ENCODE data around the gene DYNC1I2.
"Not testable (repeated sequence)": the region's sequence is repeated elsewhere in the genome, so short reads cannot be mapped to it uniquely, and the experiment has no call there.

Gene DYNC1I2

DNA sequence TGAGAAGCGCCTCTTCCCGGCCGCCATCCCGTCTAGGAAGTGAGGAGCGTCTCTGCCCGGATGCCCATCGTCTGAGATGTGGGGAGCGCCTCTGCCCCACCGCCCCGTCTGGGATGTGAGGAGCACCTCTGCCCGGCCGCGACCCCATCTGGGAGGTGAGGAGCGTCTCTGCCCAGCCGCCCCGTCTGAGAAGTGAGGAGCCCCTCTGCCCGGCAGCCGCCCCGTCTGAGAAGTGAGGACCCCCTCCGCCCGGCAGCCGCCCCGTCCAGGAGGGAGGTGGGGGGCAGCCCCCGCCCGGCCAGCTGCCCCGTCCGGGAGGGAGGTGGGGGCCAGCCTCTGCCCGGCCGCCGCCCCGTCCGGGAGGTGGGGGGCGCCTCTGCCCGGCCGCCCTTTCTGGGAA, 87.3 kb downstream of the DYNC1I2 start:
- not testable (repeated sequence) for DNase-seq (ENCODE audit: low read depth)

GRCh38 chr2:171778515-171778914, 91.2 kb downstream of the DYNC1I2 start:
- no peak for DNase-seq (ENCODE audit: low read depth)

DNA sequence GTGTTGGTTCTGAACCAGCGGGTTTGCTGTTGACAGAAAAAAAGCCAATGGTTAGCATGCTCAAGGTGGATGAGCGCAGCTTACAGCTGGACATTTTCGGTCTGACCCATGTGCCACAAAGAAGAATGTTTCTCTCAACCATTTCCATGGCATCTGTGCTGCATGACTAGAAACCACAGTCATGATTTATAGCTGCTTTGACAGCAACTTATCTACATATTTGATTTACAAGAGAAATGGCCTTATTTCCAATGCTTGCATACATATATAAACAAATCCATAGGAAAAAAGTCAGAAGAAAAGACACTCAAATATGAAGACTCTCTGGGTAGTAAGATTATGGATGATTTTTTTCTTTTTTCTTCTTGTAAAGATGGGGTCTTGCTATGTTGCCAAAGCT, 98.2 kb downstream of the DYNC1I2 start:
- DNase-seq (ENCODE audit: low read depth), result no peak

GRCh38 chr2:171787333-171788072, 100.2 kb downstream of the DYNC1I2 start:
- no peak for DNase-seq (ENCODE audit: low read depth)

- no peak for DNase-seq (ENCODE audit: low read depth)
Observed at GRCh38 chr2:171788316-171788993, 101.2 kb downstream of the DYNC1I2 start.

DNA sequence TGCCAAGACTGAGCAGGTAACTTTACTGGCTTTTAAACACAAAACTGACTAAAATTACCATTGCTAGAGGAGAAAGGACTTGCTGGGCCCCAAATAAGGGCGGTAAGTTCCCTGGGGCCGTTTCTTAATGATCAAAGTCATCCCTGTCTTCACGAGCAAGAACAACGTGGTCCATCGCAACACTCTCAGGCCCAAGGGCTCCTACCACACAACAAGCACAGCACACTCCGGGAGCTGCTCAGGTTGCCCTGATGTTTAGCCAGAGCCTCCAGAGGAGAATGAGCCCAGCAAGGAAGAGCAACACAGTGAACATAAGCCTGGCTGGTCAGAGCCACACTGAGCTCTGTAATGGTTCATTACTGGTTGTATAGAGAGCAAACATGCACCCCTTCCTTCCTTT, 102.7 kb downstream of the DYNC1I2 start:
- DNase-seq (ENCODE audit: low read depth), result no peak

GRCh38 chr2:171791361-171791760, 104.1 kb downstream of the DYNC1I2 start:
- no peak for DNase-seq (ENCODE audit: low read depth)

GRCh38 chr2:171792157-171792556, 104.9 kb downstream of the DYNC1I2 start:
- no peak for DNase-seq (ENCODE audit: low read depth)

DNA sequence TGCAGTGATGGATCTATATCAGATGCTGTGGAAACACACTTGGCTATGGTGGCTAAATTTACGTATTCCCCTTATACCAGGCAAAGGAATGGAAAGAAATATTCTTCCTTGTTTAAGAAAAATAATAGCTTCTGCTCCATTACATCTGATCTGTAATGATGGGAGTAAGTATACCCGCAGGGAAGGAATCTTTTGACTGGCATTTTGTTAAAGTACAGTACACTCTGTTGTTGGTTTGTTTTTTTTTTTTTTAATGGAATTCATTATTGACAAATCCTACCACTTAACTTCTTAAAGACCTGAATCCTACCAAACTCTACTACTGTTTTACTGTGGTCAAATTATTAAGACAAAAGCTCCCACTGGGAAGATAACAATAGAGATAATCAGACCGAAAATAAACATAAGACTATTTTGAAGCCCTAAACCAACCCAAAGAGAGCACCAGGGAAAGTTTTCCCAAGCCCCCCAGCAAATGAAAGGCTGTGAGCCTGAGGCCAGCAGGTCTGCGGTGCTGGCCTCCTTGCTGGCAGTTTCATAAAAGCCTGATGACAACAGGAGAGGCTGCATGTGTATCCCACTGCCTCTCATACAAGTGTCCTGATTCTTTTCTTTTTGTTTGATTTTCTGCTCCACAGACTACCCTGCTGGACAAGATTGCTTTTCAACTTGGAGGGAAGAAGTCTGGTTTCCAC, 105.8 kb downstream of the DYNC1I2 start:
- DNase-seq (ENCODE audit: low read depth), result no peak

DNA sequence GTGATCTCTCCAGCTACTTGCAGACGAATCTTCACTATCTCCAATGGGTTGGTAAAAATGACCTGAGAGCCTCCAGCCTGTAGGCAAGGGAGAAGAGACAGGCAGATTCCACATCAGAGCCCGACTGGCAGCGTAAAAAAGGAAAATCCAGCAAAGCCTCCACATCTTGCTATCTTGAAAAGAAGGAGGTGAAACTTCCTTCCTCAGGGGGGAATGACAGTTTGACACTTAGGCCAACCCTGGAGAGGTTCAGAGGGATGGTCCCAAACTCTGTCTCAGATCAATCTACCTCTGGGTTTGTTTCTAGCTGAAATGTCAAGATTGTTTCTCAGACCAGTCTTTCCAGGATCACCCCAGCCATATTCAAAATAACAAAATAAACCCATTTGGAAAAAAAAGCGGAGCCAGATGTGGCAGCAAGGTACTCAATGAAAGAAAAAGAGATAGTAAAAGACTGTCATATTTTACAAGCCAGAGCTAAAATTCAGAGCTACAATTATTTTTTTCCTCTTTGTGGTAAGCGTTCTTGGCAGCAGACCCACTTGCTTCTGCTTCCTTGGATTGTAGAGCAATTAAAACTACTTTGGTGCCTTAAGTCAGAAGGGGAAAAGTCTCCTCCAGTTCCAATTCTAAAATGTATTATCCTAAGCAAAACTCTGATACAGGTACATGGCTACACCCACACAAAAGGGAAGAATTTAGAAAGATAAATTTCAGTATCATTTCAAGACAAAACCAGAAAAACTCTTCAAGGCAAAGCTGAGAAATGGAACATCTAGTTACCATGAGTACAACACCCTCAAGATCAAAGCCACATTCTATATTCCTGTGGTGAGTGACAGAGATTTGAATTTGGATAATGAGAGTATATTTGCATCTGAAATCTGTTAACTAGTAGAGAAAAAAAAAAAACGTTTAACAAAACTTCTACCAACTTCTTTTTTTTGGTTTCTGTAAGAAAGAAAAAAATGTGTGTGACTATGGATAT, 106.7 kb downstream of the DYNC1I2 start:
- DNase-seq (ENCODE audit: low read depth), result peak; percentile 23

GRCh38 chr2:171794918-171795317, 107.6 kb downstream of the DYNC1I2 start:
- no peak for DNase-seq (ENCODE audit: low read depth)
